K562 (cell line): ENCODE data around the gene TNK2. TPM values are rescaled to one million over a fixed set of nuclear protein-coding genes. Genes with fewer than 3 reads are reported as not detected.

Source experiments
- ATAC-seq: fragments of 200-7000 bp; cut with Tn5 transposase; 3 replicates; pipeline ENCODE4 v1.9.1; 2020; ENCODE audit warnings: moderate library complexity
- BruUV-seq: library from RNA; stranded (reverse); fragments of 400-500 nt; replicated peaks from 2 replicates; lab custom pipeline; 2021; lab: Mats Ljungman, UMichigan
- CTCF ChIA-PET: fragments of 300-600 bp; formaldehyde crosslinking; extraction: SDS; loops from one replicate; lab custom pipeline; 2021; ENCODE audit warnings: low intra/inter-chr PET ratio; lab: Yijun Ruan, JAX
- POLR2A ChIA-PET: fragments of 300-600, 350-650 bp; sonication (Branson Sonifier 250); formaldehyde crosslinking; extraction: SDS; loops from one replicate; lab custom pipeline; 2021; ENCODE audit warnings: antibody characterized with exemption, inconsistent platforms; lab: Yijun Ruan, JAX
- DNase-seq, 4 experiments: peaks; one replicate each; pipeline versions ENCODE4 v3.0.0 to v3.0.0-alpha.2; 2011 to 2018; ENCODE audit warnings: low spot score in 3 of 4, mixed read lengths in 3 of 4; ENCODE audit errors: extremely low read depth in 1 of 4
- FAIRE-seq: peaks from 2 replicates; lab custom pipeline; 2011; peaks lifted over from hg19 to GRCh38; lab: Jason Lieb, UNC
- H2AFZ ChIP-seq: 2 replicates; pipeline ENCODE4 v1.6.0; 2011; ENCODE audit warnings: low read depth, low read length, control low read depth, inconsistent platforms
- H3K27ac ChIP-seq: fragments of 200-600 bp; 3 replicates; pipeline ENCODE4 v1.8.0; 2011; ENCODE audit warnings: low read depth, mild to moderate bottlenecking, control low read depth, inconsistent platforms, low read length, moderate library complexity, mixed read lengths; ENCODE audit errors: extremely low read depth
- H3K27me3 ChIP-seq, 2 experiments: fragments of 300-600 bp in 1 of 2; 2 replicates in 1 of 2; 3 replicates in 1 of 2; pipeline versions ENCODE4 v1.6.0 to v1.8.0; 2011; ENCODE audit warnings: inconsistent platforms in 2 of 2, low read length in 2 of 2, mild to moderate bottlenecking in 1 of 2, mixed read lengths in 1 of 2, moderate library complexity in 1 of 2; ENCODE audit not compliant: control insufficient read depth in 2 of 2, insufficient read depth in 2 of 2
- H3K36me3 ChIP-seq: fragments of 300-600 bp; 3 replicates; pipeline ENCODE4 v1.8.0; 2011; ENCODE audit warnings: mild to moderate bottlenecking, low read length, inconsistent platforms; ENCODE audit not compliant: control insufficient read depth, insufficient read depth
- H3K4me1 ChIP-seq, 2 experiments: fragments of 200-600 bp in 1 of 2; replicated peaks in 1 of 2; 2 replicates in 1 of 2; 3 replicates in 1 of 2; pipeline versions ENCODE4 v1.5.1 to v1.8.0; 2011; ENCODE audit warnings: inconsistent platforms in 2 of 2, low read length in 2 of 2, mild to moderate bottlenecking in 1 of 2, mixed read lengths in 1 of 2, moderate library complexity in 1 of 2; ENCODE audit not compliant: control insufficient read depth in 2 of 2, insufficient read depth in 2 of 2
- H3K4me2 ChIP-seq: 2 replicates; pipeline ENCODE4 v1.6.1; 2011; ENCODE audit warnings: low read length, control low read depth, inconsistent platforms, mixed read lengths; ENCODE audit not compliant: insufficient read depth
- H3K4me3 ChIP-seq: fragments of 200-600 bp; sonication (generic), shearing (Covaris generic); 2 replicates; pipeline ENCODE4 v1.5.1; 2016; ENCODE audit warnings: control low read depth, inconsistent platforms
- H3K79me2 ChIP-seq: fragments of 200-600 bp; 3 replicates; pipeline ENCODE4 v1.8.0; 2011; ENCODE audit warnings: low read length, inconsistent platforms; ENCODE audit not compliant: control insufficient read depth, insufficient read depth
- H3K9ac ChIP-seq, 2 experiments: 2 replicates each; pipeline versions ENCODE4 v1.6.0 to v1.6.1; 2011; ENCODE audit warnings: low read depth in 2 of 2, low read length in 2 of 2, control low read depth in 1 of 2, inconsistent platforms in 1 of 2, mild to moderate bottlenecking in 1 of 2, mixed read lengths in 1 of 2; ENCODE audit not compliant: insufficient read depth in 1 of 2
- H3K9me1 ChIP-seq: one replicate; pipeline ENCODE4 v1.6.0; 2011; ENCODE audit warnings: inconsistent platforms, mild to moderate bottlenecking, low read length, moderate library complexity; ENCODE audit not compliant: control insufficient read depth, insufficient read depth
- H3K9me3 ChIP-seq: replicated peaks from 2 replicates; pipeline ENCODE4 v1.5.1; 2011; ENCODE audit warnings: low read depth, low read length, inconsistent platforms; ENCODE audit not compliant: control insufficient read depth, insufficient read depth
- H4K20me1 ChIP-seq: replicated peaks from 2 replicates; pipeline ENCODE4 v1.6.1; 2011; ENCODE audit warnings: low read length, inconsistent platforms, mixed read lengths; ENCODE audit not compliant: control insufficient read depth, insufficient read depth
- FOSL1 ChIP-seq: fragments of 200-800 bp; sonication (Bioruptor generic); conservative IDR thresholded peaks from 2 replicates; pipeline ENCODE4 v1.6.1; 2016; ENCODE audit warnings: missing genetic modification characterization, missing compliant biosample characterization
- HMGN3 ChIP-seq: IDR thresholded peaks from 2 replicates; pipeline ENCODE4 v1.6.1; 2011; ENCODE audit warnings: borderline replicate concordance, low read depth, mild to moderate bottlenecking, mixed read lengths, low read length; ENCODE audit not compliant: insufficient read length; ENCODE audit errors: extremely low read depth
- NFIC ChIP-seq: fragments of 450-650 bp; IDR thresholded peaks from 2 replicates; pipeline ENCODE4 v1.6.1; 2017; ENCODE audit warnings: mild to moderate bottlenecking, inconsistent platforms
- PKNOX1 ChIP-seq: fragments of 450-650 bp; IDR thresholded peaks from 2 replicates; pipeline ENCODE4 v1.6.1; 2016
- POLR2G ChIP-seq: fragments of 200-400 bp; formaldehyde crosslinking; IDR thresholded peaks from 2 replicates; pipeline ENCODE4 v1.6.1; 2017; ENCODE audit warnings: low read depth, mild to moderate bottlenecking, antibody characterized with exemption, low read length, moderate library complexity
- TCF3 ChIP-seq: sonication (generic); formaldehyde crosslinking; IDR thresholded peaks from 2 replicates; pipeline ENCODE4 v1.4.0; 2020; ENCODE audit warnings: mild to moderate bottlenecking, missing genetic modification reagents
- WGBS: fragments of 100-300 bp; shearing (Covaris generic); methylation state at CpG from one replicate; pipeline ENCODE4 v1.1.6; 2016; ENCODE audit warnings: low coverage, mixed read lengths; ENCODE audit not compliant: insufficient coverage; ENCODE audit errors: missing lambda C conversion rate; 5-methylcytosine and 5-hydroxymethylcytosine counted together
- in situ Hi-C: fragments of 300-500 bp; cut with MboI; formaldehyde crosslinking; loops from 4 replicates; pipeline ENCODE4 v1.15.0; 2018; ENCODE audit warnings: inconsistent platforms, mixed read lengths
- intact Hi-C: fragments of 100-400 bp; cut with micrococcal nuclease; formaldehyde crosslinking; loops from 2 replicates; pipeline ENCODE4 v1.14.2; 2022
- polyA plus RNA-seq, 8 experiments: library from polyadenylated mRNA; depleted of rRNA in 4 of 8; stranded (reverse) in 5 of 8; unstranded in 3 of 8; fragments of >200 nt; fragmentation: Nextera tagmentation in 2 of 8; fragmentation: Illumina TruSeq in 1 of 8; extraction: Ambion mirVana in 2 of 8; extraction: Trizol in 1 of 8; gene quantifications; 2 replicates each; pipeline versions ENCODE4 v1.2.1 to v1.2.3, GENCODE V29; 2011 to 2014; ENCODE audit warnings: inconsistent platforms in 1 of 8, missing spikeins in 1 of 8
- total RNA-seq, 7 experiments: library from RNA; depleted of rRNA in 6 of 7; stranded (reverse); fragments of >200 nt in 6 of 7; fragmentation: Illumina TruSeq in 2 of 7; extraction: Trizol in 2 of 7; gene quantifications; 2 replicates each; pipeline versions ENCODE4 v1.2.1 to v1.2.3, GENCODE V29; 2011 to 2021; ENCODE audit warnings: low replicate concordance in 1 of 7
- TF ChIP-seq, protein P1 (sequence below): fragments of 250-450 bp; sonication (Bioruptor Pico); IDR thresholded peaks from 2 replicates; pipeline ENCODE4 v1.4.0; 2020
- TF ChIP-seq, protein P2 (sequence below): sonication (generic); formaldehyde crosslinking; IDR thresholded peaks from 2 replicates; pipeline ENCODE4 v1.8.1; 2023; ENCODE audit warnings: mild to moderate bottlenecking, missing genetic modification reagents
- TF ChIP-seq, protein P3 (sequence below): fragments of 200-800 bp; sonication (Bioruptor generic); IDR thresholded peaks from 2 replicates; pipeline ENCODE4 v1.6.1; 2017; ENCODE audit warnings: missing genetic modification characterization, missing compliant biosample characterization

TNK2 gene
- total and polyA plus RNA-seq, 9 of the 15 experiments (the other 6 are each of a cell fraction or from before 2014, with no cell fraction given) = 0.03 to 33.8 (median 6.5) TPM

- TF ChIP-seq NFIC (peak; percentile 51), FOSL1 (tag) (no peak), POLR2G (peak; percentile 49; the same call in 1 of the 2 replicates), HMGN3 (no peak), TCF3 (CRISPR knock-in tag) (no peak), PKNOX1 (no peak)
- TF ChIP-seq, protein P1, sequence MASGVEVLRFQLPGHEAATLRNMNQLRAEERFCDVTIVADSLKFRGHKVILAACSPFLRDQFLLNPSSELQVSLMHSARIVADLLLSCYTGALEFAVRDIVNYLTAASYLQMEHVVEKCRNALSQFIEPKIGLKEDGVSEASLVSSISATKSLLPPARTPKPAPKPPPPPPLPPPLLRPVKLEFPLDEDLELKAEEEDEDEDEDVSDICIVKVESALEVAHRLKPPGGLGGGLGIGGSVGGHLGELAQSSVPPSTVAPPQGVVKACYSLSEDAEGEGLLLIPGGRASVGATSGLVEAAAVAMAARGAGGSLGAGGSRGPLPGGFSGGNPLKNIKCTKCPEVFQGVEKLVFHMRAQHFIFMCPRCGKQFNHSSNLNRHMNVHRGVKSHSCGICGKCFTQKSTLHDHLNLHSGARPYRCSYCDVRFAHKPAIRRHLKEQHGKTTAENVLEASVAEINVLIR (CRISPR knock-in tag) = no peak
- TF ChIP-seq, protein P2, sequence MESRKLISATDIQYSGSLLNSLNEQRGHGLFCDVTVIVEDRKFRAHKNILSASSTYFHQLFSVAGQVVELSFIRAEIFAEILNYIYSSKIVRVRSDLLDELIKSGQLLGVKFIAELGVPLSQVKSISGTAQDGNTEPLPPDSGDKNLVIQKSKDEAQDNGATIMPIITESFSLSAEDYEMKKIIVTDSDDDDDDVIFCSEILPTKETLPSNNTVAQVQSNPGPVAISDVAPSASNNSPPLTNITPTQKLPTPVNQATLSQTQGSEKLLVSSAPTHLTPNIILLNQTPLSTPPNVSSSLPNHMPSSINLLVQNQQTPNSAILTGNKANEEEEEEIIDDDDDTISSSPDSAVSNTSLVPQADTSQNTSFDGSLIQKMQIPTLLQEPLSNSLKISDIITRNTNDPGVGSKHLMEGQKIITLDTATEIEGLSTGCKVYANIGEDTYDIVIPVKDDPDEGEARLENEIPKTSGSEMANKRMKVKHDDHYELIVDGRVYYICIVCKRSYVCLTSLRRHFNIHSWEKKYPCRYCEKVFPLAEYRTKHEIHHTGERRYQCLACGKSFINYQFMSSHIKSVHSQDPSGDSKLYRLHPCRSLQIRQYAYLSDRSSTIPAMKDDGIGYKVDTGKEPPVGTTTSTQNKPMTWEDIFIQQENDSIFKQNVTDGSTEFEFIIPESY (CRISPR knock-in tag) = 0 out of 2 replicates have a peak, but pooled peaks have one; percentile 45
- TF ChIP-seq, protein P3, sequence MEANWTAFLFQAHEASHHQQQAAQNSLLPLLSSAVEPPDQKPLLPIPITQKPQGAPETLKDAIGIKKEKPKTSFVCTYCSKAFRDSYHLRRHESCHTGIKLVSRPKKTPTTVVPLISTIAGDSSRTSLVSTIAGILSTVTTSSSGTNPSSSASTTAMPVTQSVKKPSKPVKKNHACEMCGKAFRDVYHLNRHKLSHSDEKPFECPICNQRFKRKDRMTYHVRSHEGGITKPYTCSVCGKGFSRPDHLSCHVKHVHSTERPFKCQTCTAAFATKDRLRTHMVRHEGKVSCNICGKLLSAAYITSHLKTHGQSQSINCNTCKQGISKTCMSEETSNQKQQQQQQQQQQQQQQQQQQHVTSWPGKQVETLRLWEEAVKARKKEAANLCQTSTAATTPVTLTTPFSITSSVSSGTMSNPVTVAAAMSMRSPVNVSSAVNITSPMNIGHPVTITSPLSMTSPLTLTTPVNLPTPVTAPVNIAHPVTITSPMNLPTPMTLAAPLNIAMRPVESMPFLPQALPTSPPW = peak; percentile 60
- TF ChIP-seq, all 486 proteins: peak for 4
- Histone ChIP-seq H3K27ac (no peak overlapping the region), H3K9ac (peak overlapping the region in 1 of 2 experiments; percentile 80; a peak in 2 of 4 replicates), H3K36me3 (peaks cover 4% of the 10 kb centered on the region; the same call in 1 of the 3 replicates), H3K4me3 (no peak overlapping the region), H3K9me1 (peaks cover 9% of the 10 kb centered on the region), H3K4me2 (no peak overlapping the region), H4K20me1 (peaks cover 3% of the 10 kb centered on the region; the same call in 1 of the 2 replicates), H3K27me3 (no peaks in the 10 kb centered on the region), H3K79me2 (peaks cover 5% of the 10 kb centered on the region; the same call in 1 of the 3 replicates), H3K4me1 (peaks cover 25 to 78% of the 10 kb centered on the region in 2 experiments), H3K9me3 (0 out of 2 replicates have a peak, but pooled peaks cover 1% of the 10 kb centered on the region), H2AFZ (no peak overlapping the region)
- peak in 3 of 4 experiments; percentile 28 to 51 (median 46) for DNase-seq
- POLR2A ChIA-PET = interaction anchor here (1.3 to 2.3 kb wide), 2 partner anchors 15 kb away, joined by 3 to 10 read pairs; no protein-coding TSS in a partner anchor
- intact Hi-C loops = no loop called here
- FAIRE-seq = no peak
- no peak for ATAC-seq
- CTCF ChIA-PET = interaction anchor here (4.3 kb wide), 1 partner anchor 31 kb away, joined by 59 read pairs; no protein-coding TSS in a partner anchor
- BruUV-seq = no TSS peak
- in situ Hi-C loops = loop anchor here (5.0 to 25.0 kb wide), 2 partner anchors 35 to 620 kb away; partner anchors contain the start of genes RNF168 and SMCO1
- 76% methylated on average over 22 of the region's 35 CpGs for WGBS
Measured at GRCh38 chr3:195892105-195893043, 16.0 kb downstream of the TNK2 start.
